Brain microvascular endothelial cell (primary cell): ENCODE measurements around the gene CACNB2.
A peak's percentile ranks its signal among the peaks of the same experiment; 100 is the strongest.
"Not testable (repeated sequence)": the region's sequence is repeated elsewhere in the genome, so short reads cannot be mapped to it uniquely, and the experiment has no call there.

Experiments used
- DNase-seq: peaks from one replicate; pipeline ENCODE4 v3.0.0-alpha.2; 2020
- H3K27ac ChIP-seq: fragments of 250-450 bp; sonication (Bioruptor Pico); 2 replicates; pipeline ENCODE4 v1.5.1; 2020; ENCODE audit warnings: mild to moderate bottlenecking, moderate library complexity
- H3K27me3 ChIP-seq: fragments of 250-450 bp; sonication (Bioruptor Pico); replicated peaks from 2 replicates; pipeline ENCODE4 v1.5.1; 2020; ENCODE audit warnings: mild to moderate bottlenecking
- H3K36me3 ChIP-seq: fragments of 250-450 bp; sonication (Bioruptor Pico); replicated peaks from 2 replicates; pipeline ENCODE4 v1.5.1; 2020; ENCODE audit warnings: mild to moderate bottlenecking
- H3K4me3 ChIP-seq: 2 replicates; pipeline ENCODE4 v1.5.1; 2011; ENCODE audit warnings: low read depth, mild to moderate bottlenecking, control low read depth, low read length, moderate library complexity
- CTCF ChIP-seq: IDR thresholded peaks from 2 replicates; pipeline ENCODE4 v1.5.1; 2011; ENCODE audit warnings: low read depth, mild to moderate bottlenecking, moderate library complexity, low read length, control low read depth, inconsistent platforms; ENCODE audit errors: missing control alignments
- in situ Hi-C: cut with HindIII; loops from 2 replicates; pipeline ENCODE4 v1.10.0; 2017; ENCODE audit warnings: low sequenced_read_pairs, low pct_ligation_motif_present

Gene CACNB2

GRCh38 chr10:18179891-18180290 lies 39.7 kb downstream of the CACNB2 start:
- Histone ChIP-seq H3K27me3 (no peaks in the 10 kb centered on the region), H3K4me3 (no peak overlapping the region), H3K27ac (peak overlapping the region; percentile 21), H3K36me3 (no peaks in the 10 kb centered on the region)
- no peak for TF ChIP-seq CTCF
- in situ Hi-C loops, result no loop called here
- peak; percentile 87 for DNase-seq

GRCh38 chr10:18181382-18181781 lies 41.2 kb downstream of the CACNB2 start:
- in situ Hi-C loops, H3K36me3 ChIP-seq, H3K27ac ChIP-seq, DNase-seq, H3K4me3 ChIP-seq, H3K27me3 ChIP-seq: not testable (repeated sequence)

- Histone ChIP-seq H3K27ac (no peak overlapping the region), H3K27me3 (no peaks in the 10 kb centered on the region), H3K4me3 (no peak overlapping the region), H3K36me3 (no peaks in the 10 kb centered on the region)
- DNase-seq, result no peak
- TF ChIP-seq CTCF, result no peak
- in situ Hi-C loops, result no loop called here
Observed at GRCh38 chr10:18185621-18186020, 45.4 kb downstream of the CACNB2 start.

GRCh38 chr10:18190840-18191239 lies 50.6 kb downstream of the CACNB2 start:
- H3K27me3 ChIP-seq, result no peaks in the 10 kb centered on the region
- in situ Hi-C loops, result no loop called here
- DNase-seq, result no peak
- no peak overlapping the region for H3K27ac ChIP-seq
- TF ChIP-seq CTCF, result no peak
- H3K36me3 ChIP-seq, result no peaks in the 10 kb centered on the region
- H3K4me3 ChIP-seq, result no peak overlapping the region

- no peak overlapping the region for H3K27ac ChIP-seq
- TF ChIP-seq CTCF, result no peak
- in situ Hi-C loops, result no loop called here
Observed at GRCh38 chr10:18194634-18195033, 54.4 kb downstream of the CACNB2 start.

DNA sequence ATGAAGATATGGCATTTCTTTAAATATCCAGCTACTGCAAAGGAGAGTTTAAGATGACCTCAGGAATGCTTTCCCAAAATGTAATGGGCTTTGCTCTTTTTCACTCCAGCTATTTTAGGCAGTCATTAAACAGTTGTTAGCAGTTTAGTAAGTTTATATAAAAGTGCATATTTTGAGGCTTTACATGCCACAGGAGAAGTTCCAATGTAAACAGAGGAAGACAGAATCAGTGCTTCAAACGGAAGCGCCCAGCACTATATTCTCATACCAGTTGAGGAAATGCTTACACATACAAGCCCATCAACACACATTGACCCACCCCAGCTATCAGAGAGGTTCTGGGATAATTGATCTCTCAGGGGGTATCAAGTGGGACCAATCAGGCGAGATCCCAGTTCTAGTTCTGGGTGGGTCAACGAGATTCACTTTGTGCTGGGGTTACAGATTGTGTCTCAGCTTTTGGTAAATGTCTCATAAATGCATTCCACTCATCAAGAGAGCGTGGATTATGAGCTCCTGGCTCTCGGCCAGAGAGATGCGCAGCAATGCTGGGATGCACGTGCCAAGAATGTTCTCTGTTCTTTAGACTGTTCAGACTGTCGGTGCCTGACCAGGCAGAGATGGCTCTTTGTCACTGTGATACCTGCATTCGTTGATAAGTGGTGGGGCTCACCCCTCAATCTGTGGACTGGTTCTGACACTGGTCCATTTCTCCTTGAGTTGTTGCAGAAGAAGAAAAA lies 55.0 kb downstream of the CACNB2 start:
- DNase-seq, result no peak
- in situ Hi-C loops, result no loop called here
- no peaks in the 10 kb centered on the region for H3K36me3 ChIP-seq
- no peaks in the 10 kb centered on the region for H3K27me3 ChIP-seq
- H3K4me3 ChIP-seq, result no peak overlapping the region
- TF ChIP-seq CTCF, result no peak
- no peak overlapping the region for H3K27ac ChIP-seq

More at GRCh38 chr10:18194634-18195033, 54.4 kb downstream of the CACNB2 start:
- H3K36me3 ChIP-seq, result no peaks in the 10 kb centered on the region
- H3K4me3 ChIP-seq, result no peak overlapping the region
- no peak for DNase-seq
- no peaks in the 10 kb centered on the region for H3K27me3 ChIP-seq
